Measurements from ENCODE around the gene TMEM45B.
"Not testable (repeated sequence)": the region's sequence is repeated elsewhere in the genome, so short reads cannot be mapped to it uniquely, and the experiment has no call there.

Gene TMEM45B

GRCh38 chr11:129853518-129854231, 38.0 kb downstream of the TMEM45B start:
- peak; percentile 28 for DNase-seq

GRCh38 chr11:129854232-129854805, 38.7 kb downstream of the TMEM45B start:
- no peak for DNase-seq

GRCh38 chr11:129855086-129855485, 39.4 kb downstream of the TMEM45B start:
- no peak for DNase-seq

- no peak for DNase-seq
Measured at GRCh38 chr11:129856036-129856435, 40.4 kb downstream of the TMEM45B start.

GRCh38 chr11:129861702-129862522, 46.3 kb downstream of the TMEM45B start:
- no peak for DNase-seq

- no peak for DNase-seq
Measured at GRCh38 chr11:129864811-129865210, 49.2 kb downstream of the TMEM45B start.

- DNase-seq = no peak
Measured at GRCh38 chr11:129865701-129866100, 50.1 kb downstream of the TMEM45B start.

- DNase-seq = no peak
Measured at GRCh38 chr11:129866311-129866710, 50.7 kb downstream of the TMEM45B start.

GRCh38 chr11:129868626-129869025, 53.0 kb downstream of the TMEM45B start:
- DNase-seq = not testable (repeated sequence)

GRCh38 chr11:129871914-129872313, 56.3 kb downstream of the TMEM45B start:
- DNase-seq = no peak

GRCh38 chr11:129880311-129880710, 64.7 kb downstream of the TMEM45B start:
- no peak for DNase-seq

GRCh38 chr11:129881570-129882170, 66.0 kb downstream of the TMEM45B start:
- DNase-seq = peak; percentile 47

GRCh38 chr11:129884581-129884980, 68.9 kb downstream of the TMEM45B start:
- no peak for DNase-seq

GRCh38 chr11:129885381-129885780, 69.7 kb downstream of the TMEM45B start:
- no peak for DNase-seq

GRCh38 chr11:129888451-129888850, 72.8 kb downstream of the TMEM45B start:
- no peak for DNase-seq

GRCh38 chr11:129894278-129895125, 78.9 kb downstream of the TMEM45B start:
- DNase-seq = no peak

GRCh38 chr11:129895126-129896041, 79.7 kb downstream of the TMEM45B start, which contains the start of gene NFRKB:
TSS of gene NFRKB (minus strand) at chr11:129895578. CDS start at chr11:129892849, 2,729 bp downstream.
- peak; percentile 88 for DNase-seq

GRCh38 chr11:129896062-129896461, 80.4 kb downstream of the TMEM45B start:
- DNase-seq = no peak

GRCh38 chr11:129905402-129905801, 89.8 kb downstream of the TMEM45B start:
- DNase-seq = no peak
